Right forelimb (tissue), 1 donor: ENCODE data around the gene IRX3.
"Not testable (repeated sequence)": the region's sequence is repeated elsewhere in the genome, so short reads cannot be mapped to it uniquely, and the experiment has no call there.

Source experiments
- DNase-seq: peaks from one replicate; pipeline ENCODE4 v3.0.0-alpha.2; 2018

IRX3 gene

GRCh38 chr16:54273566-54273965 lies 13.0 kb downstream of the IRX3 start:
- no peak for DNase-seq

- DNase-seq, result no peak
Measured at GRCh38 chr16:54270711-54271110, 15.9 kb downstream of the IRX3 start.

- DNase-seq, result no peak
Measured at GRCh38 chr16:54269461-54269860, 17.1 kb downstream of the IRX3 start.

- DNase-seq, result no peak
Measured at GRCh38 chr16:54268766-54269165, 17.8 kb downstream of the IRX3 start.

- DNase-seq, result no peak
Measured at GRCh38 chr16:54268340-54268739, 18.2 kb downstream of the IRX3 start.

GRCh38 chr16:54266363-54266955 lies 20.1 kb downstream of the IRX3 start:
- no peak for DNase-seq

- no peak for DNase-seq
Measured at GRCh38 chr16:54265575-54266107, 20.9 kb downstream of the IRX3 start.

GRCh38 chr16:54253118-54253517 lies 33.5 kb downstream of the IRX3 start:
- DNase-seq, result no peak

- no peak for DNase-seq
Measured at GRCh38 chr16:54248863-54249710, 37.5 kb downstream of the IRX3 start.

- not testable (repeated sequence) for DNase-seq
Measured at GRCh38 chr16:54247705-54248104, 38.9 kb downstream of the IRX3 start.

GRCh38 chr16:54246454-54246821 lies 40.1 kb downstream of the IRX3 start:
- DNase-seq, result no peak

- no peak for DNase-seq
Measured at GRCh38 chr16:54245788-54246453, 40.7 kb downstream of the IRX3 start.

- no peak for DNase-seq
Measured at GRCh38 chr16:54244061-54244886, 42.3 kb downstream of the IRX3 start.

GRCh38 chr16:54243202-54243601 lies 43.4 kb downstream of the IRX3 start:
- DNase-seq, result no peak

- no peak for DNase-seq
Measured at GRCh38 chr16:54242199-54242598, 44.4 kb downstream of the IRX3 start.

- no peak for DNase-seq
Measured at GRCh38 chr16:54241525-54241924, 45.1 kb downstream of the IRX3 start.

- DNase-seq, result no peak
Measured at GRCh38 chr16:54240271-54241129, 46.1 kb downstream of the IRX3 start.

- no peak for DNase-seq
Measured at GRCh38 chr16:54239456-54239855, 47.1 kb downstream of the IRX3 start.

- DNase-seq, result no peak
Measured at GRCh38 chr16:54236773-54237172, 49.8 kb downstream of the IRX3 start.

- no peak for DNase-seq
Measured at GRCh38 chr16:54233615-54234014, 53.0 kb downstream of the IRX3 start.
